IPS DF 19.7 (cell line): Measurements from ENCODE around the gene CDRT15.
"Not testable (repeated sequence)": the region's sequence is repeated elsewhere in the genome, so short reads cannot be mapped to it uniquely, and the experiment has no call there.

Source experiments
- DNase-seq: peaks from one replicate; pipeline ENCODE4 v3.0.0-alpha.2; 2013; ENCODE audit warnings: low read depth, low spot score

CDRT15 gene

DNA sequence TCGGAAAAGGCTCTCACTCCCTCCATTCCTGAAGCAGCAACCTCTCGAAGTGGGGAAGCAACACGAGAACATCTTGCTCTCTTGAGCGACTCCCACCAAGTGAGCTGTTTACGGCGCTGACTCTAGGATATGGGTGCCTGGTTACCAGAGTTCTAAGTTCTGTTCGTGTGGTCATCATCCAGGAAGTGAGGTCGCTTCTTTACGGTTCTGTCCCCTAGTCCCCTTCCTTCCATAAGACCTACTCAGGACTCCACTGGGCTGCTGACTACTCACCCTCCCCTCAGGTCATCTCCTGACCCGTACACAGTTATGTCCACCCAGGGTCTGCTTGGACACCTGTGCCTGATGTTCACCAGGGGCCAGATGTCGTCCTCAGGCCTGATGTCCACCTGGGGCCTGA is at the start of gene CDRT15:
Gene CDRT15 (minus strand): TSS at position 101 of the 400 bp plus-strand sequence. CDS start 29 bp downstream, at position 72.
- DNase-seq: not testable (repeated sequence)

DNA sequence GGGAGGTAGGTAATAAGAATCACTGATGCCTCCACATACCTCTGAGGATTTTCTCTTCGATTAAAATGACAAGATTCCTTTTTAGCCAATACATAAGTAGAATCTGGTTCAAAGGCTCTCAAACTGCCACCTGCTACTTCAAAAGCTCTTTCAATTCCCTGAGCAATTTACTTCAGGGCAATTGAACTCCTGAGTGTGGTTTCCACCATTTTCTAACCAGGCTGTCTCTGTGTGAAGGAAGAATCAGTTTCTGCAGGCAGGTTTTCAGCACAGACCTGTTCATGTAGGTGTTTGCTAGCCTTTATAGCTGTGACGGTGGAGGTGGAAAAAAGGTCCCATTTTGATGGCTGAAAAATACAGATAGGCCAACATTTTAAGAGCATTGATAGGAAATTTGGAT is 46.1 kb upstream of the CDRT15 start:
- DNase-seq: no peak

- no peak for DNase-seq
Observed at GRCh38 chr17:14281530-14281929, 44.9 kb upstream of the CDRT15 start.

GRCh38 chr17:14276535-14277250 is 40.0 kb upstream of the CDRT15 start:
- DNase-seq: no peak

GRCh38 chr17:14270508-14270907 is 33.8 kb upstream of the CDRT15 start:
- DNase-seq: no peak

DNA sequence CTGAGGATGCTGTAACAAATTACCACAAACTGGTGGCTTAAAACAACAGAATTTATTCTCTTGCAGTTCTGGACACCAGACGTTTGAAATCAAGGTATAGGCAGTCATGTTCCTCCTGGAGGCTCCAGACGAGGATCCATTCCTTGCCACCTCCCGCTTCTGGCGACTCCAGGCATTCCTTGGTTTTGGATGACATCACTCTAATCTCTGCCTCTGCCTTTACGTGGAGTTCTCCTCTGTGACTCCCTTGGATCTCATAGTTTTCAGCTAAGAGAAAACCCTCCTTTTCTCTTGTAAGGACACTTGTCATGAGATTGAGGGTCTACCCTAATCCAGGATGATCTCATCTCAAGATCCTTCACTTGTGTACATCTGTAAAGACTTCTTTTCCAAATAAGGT is 32.8 kb upstream of the CDRT15 start:
- DNase-seq: no peak

- DNase-seq: no peak
Observed at GRCh38 chr17:14268264-14268663, 31.6 kb upstream of the CDRT15 start.

DNA sequence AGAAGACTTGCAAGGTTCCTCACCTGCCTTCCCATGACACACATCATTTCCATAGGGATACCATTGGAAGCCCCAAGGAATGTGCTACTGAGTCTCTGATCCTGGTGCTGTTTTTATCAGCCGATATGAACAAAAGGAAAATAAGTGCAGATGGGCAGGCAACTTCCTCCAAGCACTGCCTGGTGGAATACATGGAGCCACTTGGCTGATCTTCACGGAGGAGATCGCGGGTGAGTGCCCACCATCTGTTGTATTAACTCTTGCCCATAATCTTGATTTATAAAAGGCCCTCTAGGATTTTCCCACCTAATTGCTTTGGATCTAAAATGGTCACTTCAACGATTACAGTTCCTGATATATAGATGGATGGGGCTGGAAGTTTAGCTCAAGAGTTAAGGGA is 24.7 kb upstream of the CDRT15 start:
- DNase-seq: no peak

- DNase-seq: no peak
Observed at GRCh38 chr17:14245629-14246028, 9.0 kb upstream of the CDRT15 start.

GRCh38 chr17:14245002-14245401 is 8.3 kb upstream of the CDRT15 start:
- DNase-seq: peak; percentile 42

GRCh38 chr17:14239271-14239670 is 2.6 kb upstream of the CDRT15 start:
- not testable (repeated sequence) for DNase-seq

DNA sequence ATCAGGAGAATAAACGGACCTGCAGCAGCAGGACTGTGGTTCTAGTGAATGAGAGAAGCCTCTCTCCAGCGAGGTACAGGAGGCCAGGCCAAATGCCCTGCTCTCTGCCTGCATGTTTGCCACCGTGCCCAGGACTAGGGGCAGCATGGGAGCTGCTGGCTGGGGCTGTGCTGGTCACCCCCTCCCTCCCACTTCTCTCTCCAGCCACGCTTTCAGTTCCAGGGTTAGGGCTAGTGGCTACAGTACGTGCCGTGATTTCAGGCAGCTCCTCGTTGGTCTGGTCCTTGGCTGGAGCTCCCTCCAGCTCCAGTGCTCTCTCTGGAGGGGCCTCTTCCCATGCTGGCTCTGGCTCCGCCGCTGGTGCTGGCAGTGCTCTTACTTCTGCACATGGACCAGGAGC is 630 bp downstream of the CDRT15 start:
- DNase-seq: not testable (repeated sequence)

DNA sequence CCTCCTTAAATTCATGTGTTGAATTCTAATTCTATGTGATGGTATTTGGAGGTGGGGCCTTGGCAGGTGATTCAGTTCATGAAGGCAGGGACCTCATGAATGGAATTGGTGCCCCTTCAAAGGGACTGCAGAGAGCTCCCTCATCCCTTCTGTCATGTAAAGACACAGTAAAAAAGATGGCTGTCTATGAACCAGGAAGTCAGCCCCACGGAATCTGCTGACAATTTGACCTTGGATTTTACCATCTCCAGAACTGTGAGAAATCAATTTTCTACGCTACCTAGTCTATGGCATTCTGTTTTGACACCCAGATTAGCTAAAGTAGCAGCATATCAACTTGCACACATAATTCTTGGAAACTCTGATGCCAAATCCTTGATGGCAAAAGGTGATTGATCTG is 1.6 kb downstream of the CDRT15 start:
- not testable (repeated sequence) for DNase-seq

DNA sequence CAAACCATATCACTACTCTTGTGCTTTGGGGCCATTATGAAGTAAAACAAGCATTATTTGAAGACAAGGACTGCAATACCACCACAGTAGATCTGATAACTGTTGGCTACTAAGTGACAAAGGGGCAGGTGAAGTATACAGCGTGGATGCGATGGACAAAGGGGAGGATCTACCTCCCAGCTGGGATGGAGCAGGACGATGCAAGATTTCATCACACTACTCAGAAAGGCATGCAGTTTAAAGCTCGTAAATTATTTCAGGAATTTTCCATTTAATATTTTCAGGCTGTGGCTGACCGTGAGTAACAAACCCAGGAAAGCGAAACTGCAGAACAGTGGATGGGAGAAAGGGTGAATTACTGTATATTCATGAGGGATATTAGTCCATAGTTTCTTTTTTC is 5.5 kb downstream of the CDRT15 start:
- not testable (repeated sequence) for DNase-seq

- no peak for DNase-seq
Observed at GRCh38 chr17:14228903-14229302, 7.8 kb downstream of the CDRT15 start.

DNA sequence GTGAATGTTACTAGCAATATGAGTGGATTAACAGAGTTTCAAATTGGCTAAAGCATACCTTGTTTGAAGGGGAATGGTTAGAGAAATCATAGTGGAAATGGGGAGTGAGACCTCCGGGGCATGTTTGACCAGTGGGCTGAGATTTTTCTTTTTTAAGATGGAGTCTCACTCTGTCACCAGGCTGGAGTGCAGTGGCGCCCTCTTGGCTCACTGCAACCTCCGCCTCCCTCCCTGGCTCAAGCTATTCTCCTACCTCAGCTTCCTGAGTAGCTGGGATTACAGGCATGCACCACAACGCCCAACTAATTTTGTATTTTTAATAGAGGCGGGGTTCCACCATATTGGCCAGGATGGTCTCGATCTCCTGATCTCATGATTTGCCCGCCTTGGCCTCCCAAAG is 9.6 kb downstream of the CDRT15 start:
- no peak for DNase-seq

DNA sequence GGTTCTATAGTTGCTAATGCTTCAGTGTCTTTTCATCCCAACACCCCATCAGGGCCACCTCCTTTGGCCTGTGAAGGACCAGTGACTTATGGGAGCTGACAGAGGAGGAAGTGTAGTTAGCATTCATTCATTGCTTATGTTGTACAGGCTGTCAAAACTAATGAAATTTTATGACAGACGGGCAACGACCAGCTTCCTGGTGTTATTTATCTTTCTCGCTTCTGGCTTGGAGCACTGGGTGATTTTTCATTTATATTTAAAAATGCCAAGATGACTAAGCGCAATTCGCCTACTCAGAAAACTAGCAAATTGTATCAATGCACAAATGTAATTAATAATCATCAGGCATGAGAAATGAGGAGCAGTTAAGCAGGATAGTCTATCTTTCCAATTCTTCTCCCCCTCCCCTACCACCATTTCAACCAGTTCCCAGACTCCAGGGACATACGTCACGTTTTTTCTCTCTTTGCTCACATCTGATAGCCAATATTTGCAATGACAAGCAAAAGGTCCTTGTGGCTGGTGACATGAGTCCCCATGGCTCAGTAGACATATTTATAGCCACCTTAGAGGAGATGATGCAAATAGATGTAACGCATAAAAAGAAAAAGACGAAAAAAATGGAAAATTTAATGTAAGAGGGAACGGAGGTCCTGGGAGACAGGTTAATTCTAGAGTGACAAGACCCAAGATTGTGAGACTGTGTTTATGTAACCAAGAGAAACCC is 11.2 kb downstream of the CDRT15 start:
- no peak for DNase-seq

DNA sequence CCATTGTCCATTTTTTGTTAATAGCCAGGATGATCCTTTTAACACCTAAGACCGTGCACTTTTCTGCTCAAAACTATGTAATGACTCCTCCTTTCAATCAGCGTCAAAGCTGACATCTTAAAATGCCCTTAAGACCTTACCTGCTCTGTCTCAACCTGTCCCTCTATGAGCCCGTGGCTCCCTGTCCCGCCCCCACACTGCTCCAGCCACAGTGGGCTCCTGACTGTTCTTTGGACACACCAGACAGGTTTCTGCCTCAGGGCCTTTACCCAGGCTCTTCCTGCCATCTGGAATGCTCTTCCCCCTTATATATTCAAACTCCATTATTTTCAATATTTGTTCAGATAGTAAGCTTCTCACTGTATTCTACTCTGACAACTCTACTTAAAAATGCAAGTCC is 14.1 kb downstream of the CDRT15 start:
- DNase-seq: no peak

DNA sequence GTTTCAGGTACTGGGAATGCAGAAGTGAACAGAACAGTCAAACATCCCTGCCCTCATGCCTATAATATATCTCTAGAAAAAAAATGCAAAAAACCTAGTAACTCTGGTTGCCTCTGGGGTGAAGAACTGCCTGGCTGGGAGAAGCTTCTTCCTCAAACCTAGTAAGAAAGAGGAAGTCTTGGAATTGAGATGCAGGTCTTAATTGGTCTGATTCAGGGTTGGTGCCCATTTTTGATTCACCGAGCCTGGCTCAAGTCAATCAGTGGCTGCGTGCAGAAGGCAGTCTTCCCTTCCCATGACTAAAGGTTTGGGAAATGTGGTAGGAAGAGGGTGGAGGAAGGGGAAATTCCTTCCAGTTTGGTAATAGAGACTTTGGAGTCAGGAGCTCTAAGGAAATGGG is 22.4 kb downstream of the CDRT15 start:
- DNase-seq: no peak

DNA sequence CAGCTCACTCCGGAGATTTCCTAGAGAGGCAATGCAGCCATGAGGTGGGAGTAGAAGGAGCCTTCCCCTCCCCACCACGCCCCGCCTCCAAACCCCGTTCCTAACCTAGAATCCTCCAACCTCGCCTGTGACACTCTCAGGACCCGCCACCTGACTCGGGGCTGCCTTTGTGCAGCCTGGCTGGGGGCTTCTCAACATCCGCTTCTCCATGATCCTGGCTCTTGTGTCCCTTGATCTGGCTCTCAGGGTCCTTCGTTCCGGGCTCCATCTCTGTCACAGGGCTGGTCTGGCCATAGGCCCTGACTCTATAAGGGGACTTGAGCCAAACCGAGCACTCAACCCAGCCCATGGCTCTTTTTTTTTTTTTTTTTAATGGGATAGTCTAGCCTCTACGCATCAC is 24.3 kb downstream of the CDRT15 start:
- DNase-seq: no peak

- DNase-seq: no peak
Observed at GRCh38 chr17:14211801-14212200, 24.9 kb downstream of the CDRT15 start.

DNA sequence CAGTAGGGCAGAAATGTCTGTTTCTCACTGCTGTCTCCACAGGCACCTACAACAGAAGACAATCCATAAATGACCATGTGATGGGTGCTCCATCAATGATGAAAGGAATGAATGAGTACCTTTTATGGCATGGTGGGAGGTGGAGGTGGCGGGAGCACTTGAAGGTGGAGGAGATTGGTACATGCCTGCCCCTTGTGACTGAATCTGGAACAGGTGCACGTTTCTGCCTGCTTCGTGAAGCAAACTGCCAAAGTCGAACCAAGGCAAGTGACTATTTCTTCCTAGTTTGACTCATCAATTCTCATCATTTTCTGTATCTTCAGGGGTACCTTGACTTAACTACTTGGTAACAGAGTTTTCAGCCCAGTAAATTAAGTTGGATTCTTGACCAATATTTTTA is 25.4 kb downstream of the CDRT15 start:
- no peak for DNase-seq

- DNase-seq: no peak
Observed at GRCh38 chr17:14209215-14209614, 27.4 kb downstream of the CDRT15 start.
